HG02678 (cell line): ENCODE data around the gene PDLIM4.
A peak's percentile ranks its signal among the peaks of the same experiment; 100 is the strongest.

Experiments
- ATAC-seq: cut with Tn5 transposase; IDR thresholded peaks from one replicate; pipeline ENCODE4 v1.9.1; 2021; ENCODE audit warnings: mild to moderate bottlenecking, moderate library complexity; ENCODE audit not compliant: unreplicated experiment

PDLIM4 gene, protein sequence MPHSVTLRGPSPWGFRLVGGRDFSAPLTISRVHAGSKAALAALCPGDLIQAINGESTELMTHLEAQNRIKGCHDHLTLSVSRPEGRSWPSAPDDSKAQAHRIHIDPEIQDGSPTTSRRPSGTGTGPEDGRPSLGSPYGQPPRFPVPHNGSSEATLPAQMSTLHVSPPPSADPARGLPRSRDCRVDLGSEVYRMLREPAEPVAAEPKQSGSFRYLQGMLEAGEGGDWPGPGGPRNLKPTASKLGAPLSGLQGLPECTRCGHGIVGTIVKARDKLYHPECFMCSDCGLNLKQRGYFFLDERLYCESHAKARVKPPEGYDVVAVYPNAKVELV

DNA sequence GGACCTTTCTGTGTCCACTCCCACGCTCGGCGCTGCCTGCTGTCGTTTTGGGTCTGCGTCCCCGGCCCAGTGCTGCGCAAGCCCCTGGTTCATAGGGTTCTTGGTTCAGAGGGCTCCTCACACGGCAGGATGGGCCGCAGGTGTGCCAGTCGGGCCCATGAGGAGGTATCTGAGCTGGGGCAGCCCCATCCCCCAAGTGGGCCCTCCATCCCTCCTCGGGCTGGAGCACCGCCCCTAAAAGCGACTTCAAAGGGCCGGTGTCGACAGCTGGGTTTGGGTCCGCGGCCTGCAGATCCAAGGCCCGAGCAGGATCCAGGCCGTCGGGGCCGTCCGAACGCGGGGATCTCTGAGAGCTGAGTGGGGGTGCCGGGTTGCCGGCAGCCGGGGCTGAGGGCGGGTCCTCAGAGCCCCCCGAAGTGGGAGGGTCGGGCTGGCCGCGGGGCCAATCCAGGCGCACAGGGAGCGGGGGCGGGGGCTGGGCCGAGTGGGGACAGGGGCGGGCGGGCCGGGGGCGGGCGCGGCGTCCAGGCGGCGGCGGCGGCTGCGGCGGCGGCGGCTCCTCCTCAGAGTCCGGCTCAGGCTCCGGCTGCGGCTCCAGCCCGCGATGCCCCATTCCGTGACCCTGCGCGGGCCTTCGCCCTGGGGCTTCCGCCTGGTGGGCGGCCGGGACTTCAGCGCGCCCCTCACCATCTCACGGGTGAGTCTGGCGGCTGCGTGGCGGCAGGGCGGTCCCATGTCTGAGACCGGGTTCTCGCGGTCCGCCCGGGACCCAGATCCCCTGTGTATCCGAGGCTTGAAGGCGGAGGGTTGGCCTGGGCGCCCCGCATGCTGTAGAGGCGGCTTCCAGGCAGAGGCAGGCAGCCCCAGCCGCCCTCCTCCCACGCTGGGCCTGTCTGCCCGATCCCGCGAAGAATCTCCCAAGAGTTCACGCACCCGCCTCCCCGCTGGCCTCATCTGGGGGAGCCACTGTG, at the start of gene PDLIM4:
Gene PDLIM4, plus strand, starts transcription at position 566 of the 971 bp plus-strand sequence. Its CDS starts 39 bp downstream, at position 605.
- ATAC-seq = no peak

DNA sequence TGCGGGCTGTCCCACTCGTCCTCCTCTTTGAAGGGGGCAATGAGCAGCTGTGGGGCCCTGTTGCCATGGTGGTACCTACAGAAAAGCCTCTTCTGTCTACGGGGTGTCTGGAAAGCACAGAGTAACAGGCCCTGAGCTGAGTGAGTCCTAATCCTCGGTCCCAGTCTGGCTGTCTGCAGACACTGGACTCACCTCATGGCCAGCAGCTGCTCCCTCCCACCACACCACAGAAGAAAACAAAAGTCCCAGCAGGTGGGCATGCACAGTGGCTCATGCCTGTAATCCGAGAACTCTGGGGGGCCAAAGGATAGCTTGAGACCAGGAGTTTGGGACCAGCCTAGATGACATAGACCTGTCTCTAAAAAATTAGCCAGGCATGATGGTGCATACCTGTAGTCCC, 49.7 kb upstream of the PDLIM4 start:
- no peak for ATAC-seq

DNA sequence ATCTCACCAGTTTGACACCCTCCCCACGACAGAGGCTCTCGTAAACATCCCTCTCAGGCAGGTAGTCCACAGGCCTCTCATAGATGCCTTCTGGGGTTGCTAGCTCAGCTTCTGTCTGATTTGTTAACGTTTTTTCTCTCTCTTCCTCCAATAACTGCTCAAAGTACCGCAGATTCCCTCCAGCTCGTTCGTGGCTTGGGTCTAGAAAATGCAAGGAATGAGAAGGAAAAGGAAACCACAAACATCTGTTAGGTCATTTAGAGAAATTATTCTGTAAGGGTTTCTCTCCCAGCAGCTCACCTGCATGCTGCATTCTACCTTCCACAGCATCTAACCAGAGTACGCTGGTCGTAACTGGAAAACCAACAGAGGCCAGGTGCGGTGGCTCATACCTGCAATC, 48.4 kb upstream of the PDLIM4 start:
- no peak for ATAC-seq

DNA sequence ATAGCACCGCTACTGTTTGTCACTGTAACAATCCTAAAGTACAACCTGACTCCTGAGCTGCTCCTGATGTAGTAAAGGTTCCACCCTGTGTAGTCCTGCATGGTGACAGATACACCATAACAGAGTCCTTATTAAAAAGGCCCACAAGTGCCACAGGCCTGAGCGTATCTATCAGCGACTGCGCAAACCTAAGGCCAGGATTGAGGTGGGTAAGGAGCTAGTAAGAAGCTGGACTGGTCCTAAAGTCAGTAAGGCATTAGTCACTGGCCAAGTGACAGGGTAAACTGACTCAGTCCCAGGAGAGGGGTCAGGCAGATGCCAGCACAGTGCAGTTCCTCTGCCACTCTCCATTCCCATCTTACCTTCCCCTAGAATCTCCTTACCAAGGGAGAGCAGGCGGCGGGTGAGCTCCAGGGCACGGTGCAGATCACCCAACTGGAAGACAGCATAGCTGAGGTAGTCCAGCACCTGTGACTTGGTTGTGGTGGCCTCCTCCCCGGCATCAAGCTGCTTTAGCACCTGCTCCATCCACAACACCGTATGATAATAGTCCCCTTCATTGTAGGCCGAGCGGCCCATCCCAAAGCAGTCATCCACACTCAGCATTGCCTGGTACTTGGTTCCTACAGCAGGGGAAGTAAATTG, 47.5 kb upstream of the PDLIM4 start:
- ATAC-seq = no peak

DNA sequence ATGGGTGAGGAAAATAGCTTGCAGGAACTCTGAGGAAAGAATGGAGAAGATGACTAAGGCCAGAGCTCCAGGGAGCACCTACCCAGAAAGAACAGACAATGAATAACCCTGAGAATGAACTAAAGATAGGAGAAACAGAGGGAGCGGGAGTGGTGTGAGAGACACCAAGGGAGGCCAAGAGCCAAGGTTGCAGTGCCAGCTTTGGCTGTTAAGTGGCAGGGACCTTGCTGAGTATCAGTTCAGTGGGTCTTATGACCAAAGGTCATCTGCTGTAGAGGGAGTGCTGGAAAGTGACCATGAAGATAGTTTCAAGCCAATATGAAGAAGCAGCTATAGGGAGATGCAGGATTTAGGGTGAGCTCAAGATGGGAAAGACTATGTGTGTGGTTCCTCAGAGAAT, 46.6 kb upstream of the PDLIM4 start:
- ATAC-seq = no peak

DNA sequence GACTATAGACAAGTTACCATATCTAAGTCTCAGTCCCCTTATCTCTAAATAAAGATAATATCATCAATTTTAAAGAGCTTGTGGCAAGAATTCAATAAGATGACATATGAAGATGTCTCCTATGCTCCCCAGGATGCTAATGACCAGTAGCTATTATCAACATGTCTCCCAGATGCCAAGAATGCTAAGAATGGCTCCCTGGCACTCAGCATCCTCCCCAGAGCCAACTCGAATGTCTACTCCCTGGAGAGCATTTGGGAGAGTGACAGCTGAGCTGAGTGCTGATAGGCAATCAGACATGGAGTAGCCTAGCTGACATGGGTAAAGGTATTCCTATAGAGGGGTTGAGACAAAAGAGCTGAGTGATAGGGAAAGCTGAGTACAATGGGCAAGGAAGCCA, 45.7 kb upstream of the PDLIM4 start:
- no peak for ATAC-seq

DNA sequence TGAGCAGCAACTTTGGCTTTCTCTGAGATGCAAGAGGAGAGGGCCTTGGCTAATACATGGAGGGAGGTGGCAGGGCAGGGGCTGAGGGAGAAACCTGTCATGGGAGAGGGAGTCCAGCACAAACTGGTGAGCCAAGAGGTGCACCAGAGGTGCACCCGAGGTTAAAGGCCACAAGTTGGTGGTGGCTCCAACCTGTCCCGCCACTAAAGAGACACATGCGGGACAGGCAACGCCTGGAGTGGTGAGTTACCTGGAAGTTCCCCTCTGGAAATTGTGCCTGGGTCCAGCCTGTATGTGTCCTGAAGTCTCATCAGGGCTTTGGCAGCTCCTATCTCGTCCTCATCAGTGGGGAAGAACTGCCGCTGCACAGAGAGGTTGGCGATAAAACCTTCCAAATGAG, 43.8 kb upstream of the PDLIM4 start:
- no peak for ATAC-seq

DNA sequence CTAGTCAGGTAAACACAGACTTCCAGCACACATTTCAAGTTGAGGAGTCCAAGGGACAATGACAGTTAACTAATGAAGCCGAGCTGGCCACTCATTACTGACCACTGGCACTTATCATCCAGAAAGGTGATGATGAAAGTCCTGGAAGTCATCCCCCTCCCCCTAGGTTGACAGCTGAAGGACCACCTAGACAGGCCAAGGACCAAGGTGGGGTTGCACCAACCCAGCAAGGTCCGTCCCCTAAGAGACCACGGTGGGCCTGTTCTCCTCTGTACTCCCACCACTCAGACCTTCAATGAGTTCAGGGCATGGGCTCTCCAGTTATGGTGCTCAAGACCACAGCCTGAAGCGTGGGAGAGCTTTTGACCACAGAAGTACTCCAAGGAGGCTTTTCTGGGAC, 43.0 kb upstream of the PDLIM4 start:
- ATAC-seq = no peak

DNA sequence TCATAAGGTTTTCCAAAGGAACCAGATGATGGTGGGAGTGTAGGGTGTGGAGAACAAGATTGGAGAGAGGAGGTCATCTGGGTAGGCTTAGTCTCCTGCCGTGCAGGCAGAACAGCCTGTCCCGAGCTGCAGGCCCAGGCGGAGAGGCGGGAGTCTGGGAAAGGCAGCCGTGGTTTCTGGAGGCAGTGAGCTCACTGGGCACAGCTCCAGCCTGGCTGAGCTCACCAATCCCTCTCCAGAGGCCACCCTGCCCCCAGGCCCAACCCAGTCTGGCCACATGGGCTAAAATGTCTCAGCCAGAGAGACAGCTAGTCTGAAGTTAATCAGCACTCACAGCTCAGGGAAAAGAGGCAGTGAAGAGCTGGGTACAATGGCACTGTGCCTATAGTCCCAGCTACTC, 42.2 kb upstream of the PDLIM4 start:
- ATAC-seq = no peak

DNA sequence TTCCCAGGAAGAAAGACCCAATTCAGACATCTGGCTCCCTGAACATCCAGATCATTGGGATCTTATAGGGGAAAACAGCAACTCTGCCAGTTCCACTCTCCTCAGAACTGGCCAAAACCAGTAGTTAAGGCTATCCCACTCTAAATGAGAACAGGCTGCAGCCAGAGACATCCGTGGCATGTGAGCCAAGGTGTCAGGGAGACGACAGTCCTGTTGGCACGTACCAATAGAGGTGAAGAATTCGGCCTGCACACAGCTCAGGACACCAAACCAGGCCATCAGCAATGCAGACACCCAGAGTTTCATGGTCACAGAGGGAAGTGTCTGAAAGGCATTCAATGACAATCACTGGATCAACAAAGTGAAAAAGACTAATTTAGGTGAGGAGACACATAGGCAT, 39.2 kb upstream of the PDLIM4 start:
- no peak for ATAC-seq

DNA sequence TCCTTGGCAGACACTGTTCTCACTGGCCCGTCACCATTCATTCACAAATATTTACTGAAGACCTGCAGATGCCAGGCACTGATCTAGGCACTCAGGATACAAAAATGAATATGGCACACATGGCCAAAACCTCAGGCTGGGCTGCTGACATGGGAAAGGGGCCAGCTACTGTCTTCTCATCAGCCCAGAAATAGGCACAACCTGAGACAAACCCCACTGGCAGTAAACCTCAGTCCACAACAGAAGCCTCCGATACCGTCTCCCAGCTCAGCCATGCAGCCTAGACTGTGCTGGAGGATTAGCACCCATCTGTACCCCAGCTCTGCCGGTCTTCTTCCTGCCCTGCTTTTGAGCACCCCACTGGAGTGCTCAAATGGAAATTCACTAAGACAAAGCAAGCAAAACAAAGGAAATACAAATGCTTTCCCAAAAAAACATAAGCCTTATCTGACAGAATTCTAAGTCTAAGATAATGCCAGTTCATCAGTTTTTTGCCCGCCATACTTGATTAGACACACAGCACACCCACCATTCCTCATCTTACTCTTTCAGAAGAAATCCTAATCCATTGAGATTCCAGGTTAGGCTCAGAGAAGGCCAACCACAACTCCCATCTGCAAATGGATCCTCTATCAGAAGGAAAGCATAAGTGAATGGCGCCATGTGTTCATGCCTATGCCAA, 38.1 kb upstream of the PDLIM4 start:
- no peak for ATAC-seq

DNA sequence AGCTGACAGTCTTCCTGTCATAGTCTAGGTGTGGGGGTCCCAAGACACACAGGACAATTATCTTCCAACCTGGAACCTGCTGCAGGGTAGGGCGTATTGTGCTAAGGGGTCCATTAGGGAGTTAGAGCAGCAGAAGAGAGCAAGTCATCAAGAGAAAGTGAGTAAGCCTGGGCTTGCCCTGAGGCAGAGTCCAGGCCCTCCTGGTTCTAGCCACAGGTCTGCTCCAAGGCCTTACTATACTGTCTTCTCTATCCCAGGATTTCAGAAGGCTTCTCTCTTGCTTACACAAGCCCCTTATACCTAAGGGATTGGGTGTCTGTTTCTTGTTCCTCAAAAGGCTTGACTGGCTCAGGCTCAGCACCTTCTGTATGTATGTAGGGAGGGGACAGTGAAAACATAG, 37.5 kb upstream of the PDLIM4 start:
- no peak for ATAC-seq

DNA sequence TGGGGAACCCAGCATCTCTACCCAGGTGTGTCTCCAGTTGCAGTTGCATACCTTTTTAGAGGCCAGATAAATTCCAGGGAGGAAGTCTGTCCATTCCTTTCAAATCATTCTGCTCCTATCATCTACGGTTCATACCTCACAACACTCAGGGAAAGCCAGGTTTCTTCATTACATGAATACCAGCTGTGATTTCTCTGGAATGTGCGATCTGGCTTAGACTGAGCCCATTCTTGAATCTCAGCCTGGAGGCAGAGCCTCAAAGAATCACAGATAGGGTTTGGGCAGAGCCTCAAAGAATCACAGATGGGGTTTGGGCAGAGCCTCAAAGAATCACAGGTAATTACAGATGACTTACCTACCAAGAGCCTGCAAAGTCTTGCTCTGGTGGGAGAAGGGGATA, 37.0 kb upstream of the PDLIM4 start:
- ATAC-seq = no peak

DNA sequence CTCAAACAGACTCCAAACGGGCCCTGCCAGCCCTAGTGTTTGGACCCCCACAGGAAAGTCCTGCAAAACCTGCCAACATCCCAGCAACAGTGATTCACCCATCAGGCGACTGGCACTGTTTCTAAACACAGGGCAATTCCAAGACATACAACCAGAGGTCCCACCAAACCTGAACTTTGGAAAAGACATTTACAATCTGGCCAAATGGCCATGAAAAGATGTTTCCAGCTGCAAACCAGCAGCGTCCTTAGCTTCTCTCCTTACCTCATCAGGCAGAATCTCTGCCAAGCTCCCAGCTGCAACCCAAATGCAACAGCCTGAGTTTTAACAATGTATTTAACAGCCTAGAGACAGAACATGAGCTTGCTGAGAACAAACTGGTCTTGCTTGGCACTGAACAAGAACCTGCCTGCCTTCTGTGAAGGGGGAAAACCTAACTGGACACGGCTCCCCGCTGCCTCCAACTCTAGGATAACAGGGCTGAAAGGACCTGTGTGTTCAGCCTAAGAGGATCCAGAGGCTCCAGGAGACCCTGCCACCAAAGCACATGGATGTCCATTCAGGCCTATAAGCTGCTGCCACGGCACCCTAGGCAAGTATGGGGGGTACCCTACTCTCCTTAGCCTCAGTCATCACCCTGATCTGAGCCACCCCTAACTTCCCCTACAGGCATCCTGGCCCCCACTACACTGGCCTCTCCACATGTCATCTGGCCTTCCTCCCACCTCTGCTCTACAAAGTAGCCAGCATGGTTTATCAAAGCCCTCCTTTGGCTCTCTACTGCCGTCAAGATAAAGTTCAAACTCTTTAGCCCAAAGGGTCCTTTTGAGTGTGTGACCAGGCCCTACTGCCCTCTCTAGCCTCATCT, 35.5 kb upstream of the PDLIM4 start:
- no peak for ATAC-seq

DNA sequence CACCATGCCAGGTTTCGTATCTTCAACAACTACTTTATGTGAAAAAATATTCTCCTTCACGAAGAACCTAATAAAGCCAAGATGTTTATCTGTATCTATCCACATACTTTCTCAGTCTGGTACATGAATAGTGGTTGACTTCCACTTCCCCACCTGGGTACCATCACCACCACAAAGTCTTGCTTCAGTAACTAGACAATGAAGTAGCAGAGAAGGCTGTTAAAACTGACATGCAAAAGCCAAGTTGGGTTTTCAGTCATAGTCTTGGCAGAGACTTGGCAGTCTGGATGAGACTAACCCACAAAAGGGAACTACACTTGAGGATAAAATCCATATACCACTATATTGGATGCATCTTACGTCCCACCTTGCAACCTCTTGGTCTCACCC, 34.9 kb upstream of the PDLIM4 start:
- peak; percentile 74 for ATAC-seq

DNA sequence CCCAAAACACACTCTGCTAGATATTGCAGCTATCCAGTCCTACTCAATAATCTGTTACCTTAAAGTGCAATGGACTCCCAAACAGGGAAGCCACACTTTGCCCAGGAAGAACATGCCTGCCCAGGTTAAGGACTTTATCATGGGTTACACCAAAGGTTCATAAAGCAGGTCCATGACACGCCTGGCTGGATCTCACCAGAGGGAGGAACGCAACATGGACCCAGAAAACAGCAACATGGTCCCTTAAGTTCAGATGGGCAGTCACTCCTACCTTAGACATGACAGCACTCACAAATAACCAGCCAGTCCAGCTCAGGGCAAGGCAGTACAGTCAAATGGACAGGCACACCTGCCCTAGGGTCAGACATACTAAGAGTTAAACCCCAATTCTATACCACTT, 33.6 kb upstream of the PDLIM4 start:
- no peak for ATAC-seq

DNA sequence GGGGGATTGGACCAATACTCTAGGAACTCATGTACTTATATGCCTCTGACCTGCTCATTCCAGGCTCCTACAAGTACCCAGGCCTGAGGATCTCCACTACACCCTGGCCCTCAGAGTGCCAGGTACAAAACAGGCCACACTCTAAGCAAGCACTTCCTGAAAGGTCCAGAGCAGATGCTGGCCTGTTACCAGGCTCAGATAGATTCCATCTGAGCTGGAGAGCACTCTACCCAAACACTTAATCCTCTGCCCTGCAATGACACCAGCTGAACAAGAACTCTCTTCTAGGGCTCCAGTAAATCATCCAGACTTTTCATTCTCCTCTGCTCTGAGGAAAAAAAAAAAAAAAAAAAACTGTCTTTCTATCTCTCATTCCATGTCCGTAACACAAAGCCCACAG, 32.8 kb upstream of the PDLIM4 start:
- no peak for ATAC-seq

DNA sequence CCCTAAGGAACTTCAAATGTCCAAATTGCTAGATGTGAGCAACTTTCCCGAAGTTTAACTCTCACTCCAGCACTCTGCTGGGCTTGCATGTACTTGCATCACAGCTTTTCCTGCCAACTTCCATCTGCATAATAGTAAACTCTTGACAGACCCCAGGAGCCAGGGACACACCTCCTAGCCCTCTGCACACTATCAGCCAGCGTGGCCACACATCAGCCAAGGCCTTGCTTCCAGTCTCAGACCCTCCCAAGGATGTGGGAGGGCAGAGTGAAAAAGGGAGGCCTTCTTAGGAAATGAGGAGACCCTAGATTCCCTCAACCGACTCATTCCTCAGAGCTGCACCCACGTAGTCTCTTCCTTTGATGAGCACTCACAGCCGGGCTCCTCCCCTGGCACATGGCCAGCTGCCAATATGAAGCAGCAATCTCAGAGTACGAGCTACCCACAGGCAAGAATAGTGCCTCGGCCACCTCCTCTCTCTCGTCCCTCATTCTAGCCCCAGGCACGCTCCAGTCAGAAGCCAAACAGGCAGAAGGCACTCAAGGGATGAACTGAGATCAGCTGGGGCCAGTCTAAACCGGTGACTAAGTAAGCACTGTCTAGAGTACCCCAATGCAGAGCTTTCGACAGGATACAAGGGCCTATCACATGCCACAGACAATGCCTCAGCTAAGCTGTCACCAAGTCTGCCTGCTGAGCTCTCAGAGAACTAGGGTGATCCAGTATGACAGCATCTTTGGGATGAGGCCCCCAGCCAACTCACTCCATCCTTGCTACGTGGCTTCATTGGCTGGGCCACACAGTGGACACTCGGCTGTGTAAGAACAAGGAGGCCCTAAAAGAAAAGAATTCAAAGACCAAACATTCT, 32.1 kb upstream of the PDLIM4 start:
- no peak for ATAC-seq
